Calu3 (cell line): ENCODE measurements around the gene ATP5IF1. TPM values are rescaled to one million over a fixed set of nuclear protein-coding genes. Genes with fewer than 3 reads are reported as not detected.

Source experiments
- BruUV-seq: library from RNA; stranded (reverse); fragments of 400-500 nt; replicated peaks from 2 replicates; lab custom pipeline; 2021; lab: Mats Ljungman, UMichigan
- CTCF ChIA-PET: fragments of 300-600 bp; sonication (Branson Sonifier 250); formaldehyde crosslinking; loops from one replicate; lab custom pipeline; 2022; ENCODE audit warnings: antibody characterized with exemption; lab: Charles Lee
- DNase-seq: peaks from one replicate; pipeline ENCODE4 v3.0.0; 2022
- H3K27ac Mint-ChIP-seq: one replicate; pipeline ENCODE4 v1.8.0; 2022; ENCODE audit warnings: mixed read lengths; ENCODE audit not compliant: unreplicated experiment
- H3K27me3 Mint-ChIP-seq: one replicate; pipeline ENCODE4 v1.8.0; 2022; ENCODE audit warnings: mixed read lengths; ENCODE audit not compliant: unreplicated experiment
- H3K36me3 Mint-ChIP-seq: one replicate; pipeline ENCODE4 v1.8.0; 2022; ENCODE audit warnings: mild to moderate bottlenecking, moderate library complexity, mixed read lengths; ENCODE audit not compliant: insufficient read depth, unreplicated experiment
- H3K4me1 Mint-ChIP-seq: one replicate; pipeline ENCODE4 v1.8.0; 2022; ENCODE audit warnings: mild to moderate bottlenecking, low read depth, mixed read lengths; ENCODE audit not compliant: unreplicated experiment
- H3K4me3 Mint-ChIP-seq: one replicate; pipeline ENCODE4 v1.8.0; 2022; ENCODE audit warnings: mild to moderate bottlenecking, low read depth, moderate library complexity, mixed read lengths; ENCODE audit not compliant: unreplicated experiment
- H3K9me3 Mint-ChIP-seq: one replicate; pipeline ENCODE4 v1.8.0; 2022; ENCODE audit warnings: low read depth, mixed read lengths; ENCODE audit not compliant: unreplicated experiment
- intact Hi-C: fragments of 100-400 bp; cut with micrococcal nuclease; formaldehyde crosslinking; loops from one replicate; pipeline ENCODE4 v1.10.0; 2022; ENCODE audit not compliant: unreplicated experiment
- total RNA-seq: library from RNA; stranded (reverse); gene quantifications from 2 replicates; pipeline ENCODE4 v1.2.3, GENCODE V29; 2022
- TF ChIP-seq, protein P1 (sequence below): fragments of 200-600 bp; IDR thresholded peaks from one replicate; pipeline ENCODE4 v1.8.0; 2022; ENCODE audit warnings: antibody characterized with exemption; ENCODE audit not compliant: unreplicated experiment

Gene ATP5IF1
- total RNA-seq, 1 experiment from 2014 or later: 112 TPM

DNA sequence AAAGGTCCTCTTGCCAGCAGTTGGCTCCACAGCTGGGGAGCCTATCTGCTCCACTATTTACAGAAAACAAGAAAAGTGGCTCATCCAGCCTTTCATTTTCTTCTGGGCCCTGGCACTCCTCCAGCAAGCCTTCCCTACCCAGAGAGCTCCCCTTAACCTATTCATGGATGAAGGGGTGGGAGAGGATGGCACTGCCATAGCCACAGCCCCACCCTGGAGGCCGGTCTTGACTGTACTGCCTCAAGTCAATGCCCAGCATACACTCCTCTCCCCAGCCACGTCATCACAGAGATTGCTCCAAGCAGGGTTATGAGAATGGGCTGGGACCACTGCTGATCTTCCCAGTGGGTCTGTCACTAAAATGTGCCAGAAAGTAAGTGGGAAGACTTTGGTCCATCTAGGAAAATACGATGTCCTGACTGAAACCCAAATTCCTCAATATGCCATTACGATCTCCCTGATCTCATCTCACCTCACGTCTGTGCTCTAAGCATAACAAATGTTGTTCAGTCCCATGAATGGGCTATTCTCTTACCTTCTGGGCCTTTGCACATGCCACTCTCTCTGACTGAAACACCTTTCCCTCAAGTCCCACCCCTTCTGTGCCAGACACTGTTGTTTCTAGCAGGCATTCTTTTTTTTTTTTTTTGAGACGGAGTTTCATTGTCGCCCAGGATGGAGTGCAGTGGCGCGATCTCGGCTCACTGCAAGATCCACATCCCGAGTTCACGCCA is 38.1 kb upstream of the ATP5IF1 start:
- H3K36me3 Mint-ChIP-seq: peaks cover 29% of the 10 kb centered on the region
- peaks cover 12% of the 10 kb centered on the region for H3K4me1 Mint-ChIP-seq
- BruUV-seq: no TSS peak
- H3K27me3 Mint-ChIP-seq: no peaks in the 10 kb centered on the region
- H3K27ac Mint-ChIP-seq: no peak overlapping the region
- no peak for DNase-seq
- no peak overlapping the region for H3K4me3 Mint-ChIP-seq
- CTCF ChIA-PET: interaction anchor here (0.7 to 0.9 kb wide), 2 partner anchors 11 to 640 kb away, joined by 4 to 5 read pairs; no protein-coding TSS in a partner anchor
- no peaks in the 10 kb centered on the region for H3K9me3 Mint-ChIP-seq
- intact Hi-C loops: no loop called here
- TF ChIP-seq, protein P1, sequence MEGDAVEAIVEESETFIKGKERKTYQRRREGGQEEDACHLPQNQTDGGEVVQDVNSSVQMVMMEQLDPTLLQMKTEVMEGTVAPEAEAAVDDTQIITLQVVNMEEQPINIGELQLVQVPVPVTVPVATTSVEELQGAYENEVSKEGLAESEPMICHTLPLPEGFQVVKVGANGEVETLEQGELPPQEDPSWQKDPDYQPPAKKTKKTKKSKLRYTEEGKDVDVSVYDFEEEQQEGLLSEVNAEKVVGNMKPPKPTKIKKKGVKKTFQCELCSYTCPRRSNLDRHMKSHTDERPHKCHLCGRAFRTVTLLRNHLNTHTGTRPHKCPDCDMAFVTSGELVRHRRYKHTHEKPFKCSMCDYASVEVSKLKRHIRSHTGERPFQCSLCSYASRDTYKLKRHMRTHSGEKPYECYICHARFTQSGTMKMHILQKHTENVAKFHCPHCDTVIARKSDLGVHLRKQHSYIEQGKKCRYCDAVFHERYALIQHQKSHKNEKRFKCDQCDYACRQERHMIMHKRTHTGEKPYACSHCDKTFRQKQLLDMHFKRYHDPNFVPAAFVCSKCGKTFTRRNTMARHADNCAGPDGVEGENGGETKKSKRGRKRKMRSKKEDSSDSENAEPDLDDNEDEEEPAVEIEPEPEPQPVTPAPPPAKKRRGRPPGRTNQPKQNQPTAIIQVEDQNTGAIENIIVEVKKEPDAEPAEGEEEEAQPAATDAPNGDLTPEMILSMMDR: no peak

- BruUV-seq: no TSS peak
Measured at GRCh38 chr1:28199328-28200233, 36.3 kb upstream of the ATP5IF1 start.

DNA sequence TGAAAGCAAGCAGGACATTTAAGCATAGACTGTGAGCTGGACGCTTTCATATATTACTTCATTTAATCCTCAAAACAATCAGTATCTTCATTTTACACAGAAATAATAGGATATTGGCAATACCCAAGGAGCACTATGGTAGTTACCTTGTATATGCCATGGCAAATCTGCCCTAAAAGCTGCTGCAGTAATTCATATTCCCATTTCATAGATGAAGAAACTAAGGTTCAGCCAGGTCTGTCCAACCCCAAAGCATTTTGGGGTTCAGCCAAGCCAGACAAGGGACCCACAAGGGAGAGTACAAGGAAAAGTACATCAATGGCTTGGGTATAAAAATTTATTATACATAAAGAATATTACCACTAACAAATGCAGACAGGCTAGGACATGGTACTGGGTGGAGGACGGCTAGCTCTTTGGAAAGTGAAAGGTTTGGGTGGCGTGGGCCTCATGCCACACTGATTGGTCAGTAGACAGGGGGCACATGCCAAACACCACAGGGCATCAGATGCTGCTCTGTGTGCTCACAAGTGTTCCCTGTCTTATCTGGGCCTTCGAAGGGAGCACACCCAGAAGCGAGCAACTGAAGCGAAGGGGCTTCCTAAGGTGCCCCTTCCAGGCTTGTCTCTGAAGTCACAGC is 35.6 kb upstream of the ATP5IF1 start:
- no peaks in the 10 kb centered on the region for H3K9me3 Mint-ChIP-seq
- no peaks in the 10 kb centered on the region for H3K27me3 Mint-ChIP-seq
- no peaks in the 10 kb centered on the region for H3K4me1 Mint-ChIP-seq
- TF ChIP-seq, protein P1: no peak
- no peak overlapping the region for H3K4me3 Mint-ChIP-seq
- no peak for DNase-seq
- CTCF ChIA-PET: no interaction called here
- no TSS peak for BruUV-seq
- intact Hi-C loops: no loop called here
- H3K27ac Mint-ChIP-seq: no peak overlapping the region
- peaks cover 29% of the 10 kb centered on the region for H3K36me3 Mint-ChIP-seq

More at GRCh38 chr1:28199328-28200233, 36.3 kb upstream of the ATP5IF1 start:
- Mint-ChIP-seq H3K9me3 (no peaks in the 10 kb centered on the region), H3K27me3 (no peaks in the 10 kb centered on the region), H3K27ac (peak overlapping the region; percentile 18), H3K4me1 (no peaks in the 10 kb centered on the region), H3K4me3 (no peak overlapping the region), H3K36me3 (peaks cover 29% of the 10 kb centered on the region)
- intact Hi-C loops: no loop called here
- CTCF ChIA-PET: interaction anchor here (0.5 kb wide), 1 partner anchor 253 kb away, joined by 3 read pairs; no protein-coding TSS in a partner anchor
- DNase-seq: no peak
- TF ChIP-seq, protein P1: no peak

GRCh38 chr1:28205243-28205642 is 30.7 kb upstream of the ATP5IF1 start:
- Mint-ChIP-seq H3K27ac (no peak overlapping the region), H3K27me3 (no peaks in the 10 kb centered on the region), H3K4me3 (no peak overlapping the region), H3K4me1 (no peaks in the 10 kb centered on the region), H3K9me3 (no peaks in the 10 kb centered on the region), H3K36me3 (peaks cover 27% of the 10 kb centered on the region)
- TF ChIP-seq, protein P1: no peak
- no peak for DNase-seq
- CTCF ChIA-PET: no interaction called here
- intact Hi-C loops: no loop called here
- no TSS peak for BruUV-seq
